HUES48 (cell line): ENCODE measurements around the gene CASZ1.

Source experiments
- H3K27ac ChIP-seq: one replicate; pipeline ENCODE4 v1.7.0; 2013; ENCODE audit warnings: low read depth, low read length, inconsistent platforms
- H3K27me3 ChIP-seq: 2 replicates; pipeline ENCODE4 v1.6.1; 2013; ENCODE audit warnings: mild to moderate bottlenecking, low read length; ENCODE audit not compliant: control insufficient read depth, insufficient read depth
- H3K36me3 ChIP-seq: 2 replicates; pipeline ENCODE4 v1.6.1; 2013; ENCODE audit warnings: low read length; ENCODE audit not compliant: control insufficient read depth, insufficient read depth
- H3K4me1 ChIP-seq: 2 replicates; pipeline ENCODE4 v1.6.1; 2013; ENCODE audit warnings: mild to moderate bottlenecking, low read length; ENCODE audit not compliant: control insufficient read depth, insufficient read depth
- H3K4me3 ChIP-seq: 2 replicates; pipeline ENCODE4 v1.5.1; 2013; ENCODE audit warnings: mild to moderate bottlenecking, low read depth, low read length
- H3K9ac ChIP-seq: 2 replicates; pipeline ENCODE4 v1.6.1; 2013; ENCODE audit warnings: mild to moderate bottlenecking, low read depth, low read length, moderate library complexity
- H3K9me3 ChIP-seq: 2 replicates; pipeline ENCODE4 v1.6.1; 2013; ENCODE audit warnings: low read length; ENCODE audit not compliant: control insufficient read depth, insufficient read depth

The CASZ1 gene

DNA sequence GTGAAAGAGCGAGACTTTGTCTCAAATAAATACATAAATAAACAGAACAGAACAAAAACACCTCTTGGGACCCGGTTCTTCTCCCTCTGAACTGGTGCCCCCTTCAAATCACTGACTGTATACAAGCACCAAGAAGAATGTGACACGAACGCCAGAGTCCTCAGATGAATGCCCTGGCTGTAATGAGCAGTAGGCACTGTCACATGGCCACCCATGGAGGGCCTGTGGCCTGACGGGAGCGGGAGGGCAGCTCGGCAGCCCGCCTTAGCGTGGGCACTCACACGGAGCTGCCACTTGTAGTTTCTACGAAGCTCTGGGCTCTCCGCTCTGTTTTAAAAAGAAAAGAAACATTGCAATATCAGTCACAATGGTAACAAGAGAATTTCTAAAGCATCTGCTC is 175.7 kb downstream of the CASZ1 start:
- Histone ChIP-seq H3K27ac (no peak overlapping the region), H3K4me3 (no peak overlapping the region), H3K9me3 (no peaks in the 10 kb centered on the region), H3K9ac (no peak overlapping the region), H3K36me3 (peaks cover 11% of the 10 kb centered on the region; the same call in 1 of the 2 replicates), H3K4me1 (0 out of 2 replicates have a peak, but pooled peaks cover 1% of the 10 kb centered on the region), H3K27me3 (no peaks in the 10 kb centered on the region)

DNA sequence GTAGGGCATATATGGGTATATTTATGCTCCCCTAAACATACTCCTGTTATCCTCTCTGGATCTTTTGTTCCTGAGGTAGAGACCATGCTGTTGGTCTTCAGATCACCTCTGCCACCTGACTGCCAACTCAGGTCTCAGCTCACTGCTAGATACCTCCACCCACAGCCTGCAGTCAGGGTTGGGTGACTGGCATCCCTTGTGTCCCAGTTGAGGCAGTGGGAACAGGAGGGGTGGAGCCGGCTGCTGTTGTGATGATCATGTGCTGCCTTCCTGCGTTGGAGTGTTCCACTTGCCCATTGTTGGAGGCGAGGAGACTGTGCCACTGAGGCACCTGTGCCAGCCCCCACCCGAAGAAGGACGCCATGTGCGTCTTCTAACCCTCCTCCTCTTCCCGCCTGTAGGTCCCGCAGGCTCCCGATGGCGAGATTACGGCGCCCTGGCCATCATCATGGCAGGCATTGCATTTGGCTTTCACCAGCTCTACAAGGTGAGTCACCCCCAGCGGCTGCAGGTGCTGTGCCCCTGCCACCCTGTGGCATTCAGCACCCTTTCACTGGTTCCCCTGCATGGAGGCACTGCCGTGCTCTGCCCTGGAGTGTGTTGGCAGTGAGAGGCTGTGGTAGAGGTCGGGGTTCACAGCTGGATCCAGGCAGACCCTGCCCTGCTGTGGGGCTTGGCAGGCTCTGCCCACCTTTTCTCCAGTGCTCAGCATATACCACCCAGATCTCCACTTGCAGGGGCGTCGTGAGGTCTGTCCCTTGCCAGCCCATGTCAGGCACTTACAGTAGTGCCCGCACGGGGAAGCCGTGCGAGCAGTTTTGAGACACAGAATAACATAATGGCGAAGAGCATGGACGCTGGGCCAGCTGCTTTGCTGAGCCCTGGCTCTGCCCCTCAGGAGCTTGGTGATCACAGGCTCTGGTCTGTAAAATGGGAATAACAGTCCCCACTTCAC is 178.2 kb downstream of the CASZ1 start:
- H3K9me3 ChIP-seq = no peaks in the 10 kb centered on the region
- H3K4me3 ChIP-seq = no peak overlapping the region
- H3K9ac ChIP-seq = no peak overlapping the region
- peaks cover 11% of the 10 kb centered on the region for H3K4me1 ChIP-seq
- no peaks in the 10 kb centered on the region for H3K36me3 ChIP-seq
- no peak overlapping the region for H3K27ac ChIP-seq
- no peaks in the 10 kb centered on the region for H3K27me3 ChIP-seq

DNA sequence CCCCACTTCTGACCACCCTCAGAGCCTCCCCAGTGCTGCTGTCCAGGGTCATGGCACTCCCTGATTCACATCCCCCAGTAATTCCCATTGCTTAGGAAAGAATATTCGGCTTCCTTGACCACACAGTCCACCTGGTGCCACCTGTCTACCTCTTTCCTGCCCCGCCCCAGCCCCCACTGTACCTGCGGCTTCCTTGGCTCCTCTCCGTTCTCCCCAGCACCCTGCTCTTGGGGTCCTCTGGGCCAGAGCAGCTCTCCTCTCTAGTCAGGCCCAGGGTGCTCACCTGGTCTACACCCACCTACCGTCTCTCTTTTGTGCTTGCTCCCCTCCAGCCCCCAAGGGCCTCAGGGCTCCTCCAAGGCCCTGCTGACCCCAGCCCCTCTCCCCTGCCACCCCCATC is 179.1 kb downstream of the CASZ1 start:
- Histone ChIP-seq H3K9me3 (no peaks in the 10 kb centered on the region), H3K9ac (no peak overlapping the region), H3K4me3 (no peak overlapping the region), H3K27me3 (no peaks in the 10 kb centered on the region), H3K27ac (no peak overlapping the region), H3K4me1 (peaks cover 11% of the 10 kb centered on the region), H3K36me3 (no peaks in the 10 kb centered on the region)

DNA sequence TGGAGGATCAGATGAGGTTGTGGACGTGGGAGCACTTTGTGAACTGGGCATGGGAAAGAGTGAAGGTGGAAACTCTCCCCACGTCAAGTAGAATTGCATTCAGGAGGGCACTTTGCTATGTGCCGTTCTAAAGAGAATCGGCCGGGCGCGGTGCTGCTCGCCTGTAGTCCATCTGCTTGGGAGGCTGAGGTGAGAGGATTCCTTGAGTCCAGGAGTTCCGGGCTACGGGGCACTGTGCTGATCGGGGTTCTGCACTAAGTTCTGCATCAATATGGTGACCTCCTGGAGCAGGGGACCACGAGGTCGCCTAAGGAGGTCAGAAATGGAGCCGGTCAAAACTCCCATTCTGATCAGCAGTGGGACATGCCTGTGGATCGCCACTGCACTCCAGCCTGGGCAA is 179.8 kb downstream of the CASZ1 start:
- Histone ChIP-seq H3K9me3 (no peaks in the 10 kb centered on the region), H3K36me3 (no peaks in the 10 kb centered on the region), H3K27me3 (no peaks in the 10 kb centered on the region), H3K4me3 (no peak overlapping the region), H3K4me1 (peaks cover 11% of the 10 kb centered on the region), H3K9ac (no peak overlapping the region), H3K27ac (no peak overlapping the region)

DNA sequence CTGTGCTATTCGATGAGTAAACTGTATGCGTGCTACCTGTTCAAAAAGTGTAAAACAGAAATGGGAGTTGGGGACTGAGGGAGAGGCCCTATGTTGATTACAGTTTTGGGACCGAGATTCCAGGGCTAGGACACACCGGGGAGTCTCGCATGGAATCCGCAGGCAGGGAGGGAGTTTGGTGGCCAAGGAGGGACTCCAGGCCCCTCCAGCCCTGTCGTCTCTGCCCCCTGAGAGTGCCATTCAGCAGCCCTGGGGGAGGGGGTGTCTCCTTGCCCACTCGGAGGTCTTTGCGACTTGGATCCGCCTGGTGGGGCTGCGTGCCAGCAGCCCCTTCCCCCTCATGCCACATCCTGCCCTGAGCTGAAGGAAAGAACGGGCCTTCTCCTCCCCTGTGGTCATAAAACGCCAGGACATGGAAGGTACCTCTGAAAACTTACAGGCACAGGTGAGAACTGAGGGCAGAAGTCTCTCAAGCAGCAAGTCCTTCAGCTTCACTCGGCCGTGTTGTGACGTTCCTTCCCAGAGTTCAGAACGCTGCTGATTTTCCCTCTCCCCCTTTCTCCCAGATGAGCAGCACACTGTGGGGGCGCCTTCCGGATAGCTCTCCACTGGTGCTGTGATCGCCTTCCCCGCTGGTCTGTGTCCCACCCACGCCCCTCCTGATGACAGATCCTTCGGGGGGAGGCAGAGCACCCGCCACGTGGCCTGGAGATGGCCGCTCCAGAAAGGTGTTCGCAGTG is 180.3 kb downstream of the CASZ1 start:
- Histone ChIP-seq H3K27me3 (no peaks in the 10 kb centered on the region), H3K4me3 (no peak overlapping the region), H3K4me1 (peaks cover 11% of the 10 kb centered on the region), H3K36me3 (no peaks in the 10 kb centered on the region), H3K9ac (no peak overlapping the region), H3K9me3 (no peaks in the 10 kb centered on the region), H3K27ac (no peak overlapping the region)

DNA sequence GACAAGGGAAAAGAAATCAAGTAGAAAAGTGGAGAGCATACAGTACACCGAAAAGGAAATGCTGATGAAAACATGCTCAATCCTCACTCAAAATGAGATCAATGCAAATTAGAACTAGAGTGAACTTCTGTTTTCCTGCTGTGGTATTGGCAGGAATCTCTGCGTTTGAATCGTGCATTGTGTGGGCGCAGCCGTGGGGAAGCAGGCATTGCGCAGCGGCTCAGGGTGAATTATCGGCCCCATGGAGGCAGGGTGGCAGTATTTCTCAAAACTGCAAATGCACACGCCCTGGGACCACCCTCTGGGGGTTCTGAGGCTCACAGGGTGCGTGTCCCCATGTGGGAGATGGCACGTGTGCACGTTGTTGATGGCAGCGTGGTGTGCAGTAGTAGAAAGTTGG is 181.1 kb downstream of the CASZ1 start:
- Histone ChIP-seq H3K27me3 (no peaks in the 10 kb centered on the region), H3K9ac (no peak overlapping the region), H3K27ac (no peak overlapping the region), H3K4me3 (no peak overlapping the region), H3K36me3 (no peaks in the 10 kb centered on the region), H3K9me3 (no peaks in the 10 kb centered on the region), H3K4me1 (peaks cover 11% of the 10 kb centered on the region)

DNA sequence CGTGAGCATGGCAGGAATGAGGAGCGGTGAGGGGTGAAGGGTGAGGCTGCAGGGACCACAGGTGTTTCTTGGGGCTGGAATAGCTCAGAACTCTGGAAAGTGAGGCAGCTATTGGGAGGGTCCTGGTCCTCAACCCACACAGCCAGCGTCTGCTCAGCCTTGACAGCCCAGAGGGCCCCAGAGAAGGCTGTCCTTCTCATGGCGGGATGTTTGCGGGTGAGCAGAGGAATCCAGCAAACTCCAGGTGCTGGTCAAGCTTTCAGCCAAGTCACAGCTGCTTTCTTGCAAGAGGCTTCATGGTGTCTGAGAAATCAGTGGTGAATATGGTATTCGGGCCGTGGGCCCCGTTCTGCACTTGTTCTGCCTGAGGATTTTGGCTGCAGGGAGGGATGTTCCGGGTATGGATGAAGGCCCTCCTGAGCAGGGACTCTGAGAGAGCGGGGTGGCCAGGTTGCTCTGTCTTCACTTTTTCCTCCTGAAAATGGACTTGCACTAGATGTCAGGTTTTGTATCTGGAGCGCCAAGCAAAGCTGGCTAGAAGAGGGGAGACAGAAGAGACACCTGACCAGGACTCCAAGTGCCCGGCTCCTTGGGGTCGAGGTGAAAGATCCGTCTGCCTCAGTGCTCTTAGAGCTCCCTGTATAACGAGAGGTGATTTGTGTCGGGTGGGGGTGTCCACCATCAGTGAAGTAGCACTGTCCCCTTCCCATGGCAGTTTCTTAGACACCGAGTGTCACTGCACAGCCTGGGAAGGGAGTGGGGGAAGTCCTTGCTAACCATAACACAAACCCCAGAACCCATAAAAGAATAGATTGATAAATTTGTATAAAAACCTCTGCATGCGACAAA is 181.8 kb downstream of the CASZ1 start:
- Histone ChIP-seq H3K27ac (no peak overlapping the region), H3K4me3 (no peak overlapping the region), H3K27me3 (no peaks in the 10 kb centered on the region)

DNA sequence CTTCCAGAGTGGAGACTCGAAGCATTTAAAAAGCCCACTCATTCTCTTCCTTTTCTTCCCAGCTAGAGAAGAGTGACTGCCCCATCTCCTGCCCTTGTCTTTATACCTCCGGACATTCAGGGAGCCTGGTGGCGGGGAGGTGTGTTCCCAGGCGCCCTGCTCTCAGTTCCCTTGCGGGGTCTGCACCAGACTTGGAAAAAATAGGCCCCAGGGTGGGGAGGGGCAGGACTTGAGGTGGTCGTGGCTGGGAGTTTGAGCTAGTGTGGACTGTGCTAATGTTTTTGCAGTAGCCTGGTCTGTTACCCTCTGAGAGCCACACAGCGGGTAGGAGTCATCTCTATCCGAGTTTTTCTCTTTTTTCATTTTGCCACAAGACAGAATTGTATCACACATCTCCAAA is 182.6 kb downstream of the CASZ1 start:
- no peak overlapping the region for H3K9ac ChIP-seq

More for the DNA sequence above, 181.8 kb downstream of the CASZ1 start:
- no peak overlapping the region for H3K9ac ChIP-seq
- peaks cover 11% of the 10 kb centered on the region for H3K4me1 ChIP-seq
- no peaks in the 10 kb centered on the region for H3K9me3 ChIP-seq
- no peaks in the 10 kb centered on the region for H3K36me3 ChIP-seq

DNA sequence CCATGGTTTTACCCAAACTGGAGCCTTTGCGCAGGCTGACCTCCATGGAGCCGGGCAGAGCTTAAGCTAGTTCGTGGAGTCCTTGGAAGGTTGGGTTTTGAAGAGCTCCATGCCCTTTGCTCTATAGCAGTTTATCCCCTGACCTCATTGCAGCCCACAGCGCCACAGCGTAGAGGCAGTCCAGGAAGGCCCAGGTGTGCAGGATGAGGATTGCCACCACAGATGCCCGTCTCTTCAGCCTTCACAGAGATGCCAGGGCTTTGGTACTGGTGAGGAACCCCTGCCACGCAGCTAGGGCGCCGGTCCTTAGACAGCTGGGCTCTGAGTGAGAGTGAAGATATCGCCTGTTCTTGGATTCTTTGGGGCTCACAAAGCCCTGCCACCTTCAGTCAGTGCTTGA is 183.1 kb downstream of the CASZ1 start:
- Histone ChIP-seq H3K4me1 (peaks cover 11% of the 10 kb centered on the region), H3K27me3 (no peaks in the 10 kb centered on the region), H3K36me3 (no peaks in the 10 kb centered on the region), H3K9me3 (no peaks in the 10 kb centered on the region), H3K27ac (no peak overlapping the region), H3K4me3 (no peak overlapping the region), H3K9ac (no peak overlapping the region)

More for the DNA sequence above, 182.6 kb downstream of the CASZ1 start:
- Histone ChIP-seq H3K9me3 (no peaks in the 10 kb centered on the region), H3K4me1 (peaks cover 11% of the 10 kb centered on the region), H3K27me3 (no peaks in the 10 kb centered on the region), H3K27ac (no peak overlapping the region), H3K36me3 (no peaks in the 10 kb centered on the region), H3K4me3 (no peak overlapping the region)

DNA sequence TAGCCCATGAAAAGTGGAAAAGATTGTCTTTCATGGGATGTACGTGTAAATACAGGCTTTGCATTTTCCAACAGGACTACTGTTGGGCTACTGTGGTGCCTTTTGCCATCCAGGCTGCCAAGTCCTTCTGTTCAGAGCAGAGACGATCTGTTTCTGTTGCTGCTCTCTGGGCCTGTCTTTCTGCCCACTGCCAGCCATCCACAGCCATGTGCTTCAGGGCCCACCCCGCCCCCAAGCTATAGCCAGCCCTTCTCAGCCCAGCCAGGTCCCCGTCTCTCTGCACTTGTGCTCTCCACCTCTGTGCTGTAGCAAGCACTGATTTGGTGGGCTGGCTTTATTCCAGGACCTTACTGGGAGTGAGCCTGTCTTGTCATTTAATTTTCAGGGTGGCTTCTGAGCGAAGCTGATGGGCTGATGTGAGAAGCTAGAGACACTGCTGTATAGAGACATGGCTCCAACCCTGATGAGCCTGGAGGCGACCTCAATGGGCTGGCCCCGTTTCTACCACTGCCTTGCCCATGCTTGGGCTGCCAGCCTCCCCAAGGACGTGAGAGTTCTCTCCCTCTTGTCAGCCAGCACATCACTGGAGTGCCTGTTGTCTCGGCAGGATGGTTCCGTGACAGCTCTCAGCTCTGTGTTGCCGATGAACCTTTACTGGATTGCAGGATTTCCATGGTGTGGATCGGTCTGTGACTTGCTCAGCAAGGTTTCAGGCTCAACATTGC is 183.8 kb downstream of the CASZ1 start:
- H3K9me3 ChIP-seq = no peaks in the 10 kb centered on the region
- no peak overlapping the region for H3K9ac ChIP-seq
- H3K4me3 ChIP-seq = no peak overlapping the region
- H3K27ac ChIP-seq = no peak overlapping the region
- H3K4me1 ChIP-seq = peaks cover 11% of the 10 kb centered on the region
- no peaks in the 10 kb centered on the region for H3K36me3 ChIP-seq
- H3K27me3 ChIP-seq = no peaks in the 10 kb centered on the region
